ENCODE data around the gene ZRANB1.

The ZRANB1 gene

GRCh38 chr10:124993736-124994451, 52.0 kb downstream of the ZRANB1 start:
- no peak for DNase-seq (ENCODE audit: low read depth in 2 of 2)

- no peak for DNase-seq (ENCODE audit: low read depth in 2 of 2)
These were observed 52.9 kb downstream of the ZRANB1 start for GRCh38 chr10:124994573-124995473.

GRCh38 chr10:124995605-124996004, 53.7 kb downstream of the ZRANB1 start:
- no peak for DNase-seq (ENCODE audit: low read depth in 2 of 2)

GRCh38 chr10:124996127-124996853, 54.4 kb downstream of the ZRANB1 start:
- DNase-seq (ENCODE audit: low read depth in 2 of 2) = no peak

- DNase-seq (ENCODE audit: low read depth in 2 of 2) = no peak
These were observed 54.9 kb downstream of the ZRANB1 start for GRCh38 chr10:124996854-124997215.

GRCh38 chr10:124997306-124997705, 55.4 kb downstream of the ZRANB1 start:
- DNase-seq (ENCODE audit: low read depth in 2 of 2) = no peak

GRCh38 chr10:124997771-124998623, 56.1 kb downstream of the ZRANB1 start:
- no peak for DNase-seq (ENCODE audit: low read depth in 2 of 2)

GRCh38 chr10:124998624-124999291, 56.8 kb downstream of the ZRANB1 start:
- DNase-seq (ENCODE audit: low read depth in 2 of 2) = no peak

GRCh38 chr10:124999433-125000365, 57.8 kb downstream of the ZRANB1 start:
- DNase-seq (ENCODE audit: low read depth in 2 of 2) = no peak

- no peak for DNase-seq (ENCODE audit: low read depth in 2 of 2)
These were observed 58.7 kb downstream of the ZRANB1 start for GRCh38 chr10:125000366-125001312.

- DNase-seq (ENCODE audit: low read depth in 2 of 2) = no peak
These were observed 59.6 kb downstream of the ZRANB1 start for GRCh38 chr10:125001313-125002046.

- DNase-seq (ENCODE audit: low read depth in 2 of 2) = no peak
These were observed 60.1 kb downstream of the ZRANB1 start for GRCh38 chr10:125002047-125002422.

GRCh38 chr10:125002423-125003145, 60.7 kb downstream of the ZRANB1 start:
- DNase-seq (ENCODE audit: low read depth in 2 of 2) = no peak

- no peak for DNase-seq (ENCODE audit: low read depth in 2 of 2)
These were observed 61.4 kb downstream of the ZRANB1 start for GRCh38 chr10:125003146-125003900.

GRCh38 chr10:125003901-125004467, 62.1 kb downstream of the ZRANB1 start:
- no peak for DNase-seq (ENCODE audit: low read depth in 2 of 2)

Data from stimulated activated CD8-positive, alpha-beta memory T cell treated with anti-CD3 and anti-CD28 coated beads, Interleukin-7, amount 100 ng/mL, for 4 hours (primary cell).